SIG-M5 (cell line): ENCODE results near the gene COA8.

Source experiments
- DNase-seq: peaks from one replicate; lab custom pipeline; 2025; lab: John Stamatoyannopoulos, UW

COA8 gene

DNA sequence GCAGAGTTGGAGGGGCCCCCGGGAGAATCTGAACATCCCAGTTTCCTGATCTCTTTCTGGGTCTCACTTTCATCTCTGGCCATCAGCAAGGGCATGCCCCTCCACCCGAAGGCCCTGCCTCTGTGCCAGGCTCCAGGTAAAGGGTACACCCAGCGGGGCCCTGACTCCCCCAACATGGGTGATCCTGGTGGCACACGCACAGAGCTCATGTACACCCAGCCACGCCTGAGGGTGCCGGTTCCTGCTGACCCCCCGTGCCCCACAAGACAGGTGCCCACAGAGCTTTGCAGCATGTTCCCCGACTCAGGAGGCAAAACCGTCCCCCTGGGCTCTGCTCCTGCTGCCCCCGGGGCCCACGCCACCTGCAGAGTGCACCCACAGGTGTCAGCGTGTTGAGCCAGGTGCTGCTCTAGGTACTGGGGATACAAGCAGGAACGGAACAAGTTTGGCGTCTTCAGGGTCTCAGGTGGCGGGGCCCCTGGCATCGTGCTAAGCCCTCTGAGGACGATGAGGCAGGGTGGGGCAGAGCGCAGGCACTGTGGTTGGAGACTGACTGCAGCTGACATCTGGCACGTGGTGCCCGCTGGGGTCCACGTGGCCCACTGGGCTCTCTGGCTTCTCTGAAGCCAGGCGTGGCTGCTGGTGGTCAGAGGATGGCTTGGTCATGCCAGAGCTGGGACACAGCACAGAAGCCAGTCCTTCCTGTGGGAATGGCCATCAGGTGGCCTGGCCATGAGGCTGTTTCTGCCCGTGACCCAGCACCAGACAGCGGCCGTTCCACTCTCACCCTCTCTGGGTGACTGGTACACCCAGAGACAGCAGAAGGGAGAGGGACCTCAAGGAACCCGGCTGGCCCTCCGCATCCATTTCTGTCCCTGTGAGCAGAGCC, 14.1 kb upstream of the COA8 start:
- no peak for DNase-seq

DNA sequence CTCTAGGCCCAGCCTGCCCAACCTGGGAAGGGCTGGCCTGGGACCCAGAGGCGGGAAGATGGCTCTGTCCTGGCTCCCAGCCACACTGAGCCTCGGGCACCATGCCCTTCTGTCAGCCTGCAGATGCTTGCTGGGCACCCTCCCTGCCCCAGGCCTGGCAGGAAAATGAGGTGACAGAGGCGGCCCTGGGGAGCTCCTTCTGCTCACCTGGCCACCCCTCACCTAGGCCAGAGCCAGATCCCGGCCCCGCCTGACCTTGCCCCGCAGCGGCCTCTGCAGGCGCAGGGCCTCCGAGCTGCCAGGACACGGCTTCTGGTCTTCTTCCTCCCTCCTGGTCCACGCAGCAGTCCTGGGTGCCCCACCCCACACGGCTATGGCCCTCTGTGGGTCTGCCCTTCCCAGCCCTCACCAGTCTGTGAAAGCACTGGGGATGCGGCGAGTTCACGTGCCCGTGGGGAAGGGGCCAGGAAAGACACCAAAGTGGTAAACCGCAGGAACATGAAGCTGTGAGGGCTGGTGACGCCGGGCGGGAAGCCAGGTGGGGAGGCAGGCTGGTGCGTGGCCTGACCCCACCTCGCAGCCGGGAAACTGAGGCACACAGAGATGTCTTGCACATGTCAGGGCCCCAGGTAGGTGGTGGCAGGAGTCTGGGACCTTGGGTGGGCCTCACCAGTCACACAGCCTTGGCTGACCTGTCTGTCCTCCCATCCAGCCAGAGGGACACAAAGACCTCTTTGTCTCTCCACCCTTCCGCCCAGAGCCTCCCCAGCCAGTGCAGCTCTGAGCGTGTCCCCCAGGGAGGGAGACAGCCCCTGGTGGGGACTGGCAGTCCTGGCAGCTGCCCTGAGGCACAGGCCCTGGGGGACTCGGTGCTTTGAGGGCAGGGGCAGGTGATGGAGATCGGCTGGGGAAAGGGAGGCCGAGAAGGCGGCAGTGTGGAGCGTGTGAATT, 13.1 kb upstream of the COA8 start:
- DNase-seq, result no peak

GRCh38 chr14:103550451-103551337, 12.1 kb upstream of the COA8 start:
- no peak for DNase-seq

GRCh38 chr14:103551338-103551762, 11.4 kb upstream of the COA8 start:
- no peak for DNase-seq

DNA sequence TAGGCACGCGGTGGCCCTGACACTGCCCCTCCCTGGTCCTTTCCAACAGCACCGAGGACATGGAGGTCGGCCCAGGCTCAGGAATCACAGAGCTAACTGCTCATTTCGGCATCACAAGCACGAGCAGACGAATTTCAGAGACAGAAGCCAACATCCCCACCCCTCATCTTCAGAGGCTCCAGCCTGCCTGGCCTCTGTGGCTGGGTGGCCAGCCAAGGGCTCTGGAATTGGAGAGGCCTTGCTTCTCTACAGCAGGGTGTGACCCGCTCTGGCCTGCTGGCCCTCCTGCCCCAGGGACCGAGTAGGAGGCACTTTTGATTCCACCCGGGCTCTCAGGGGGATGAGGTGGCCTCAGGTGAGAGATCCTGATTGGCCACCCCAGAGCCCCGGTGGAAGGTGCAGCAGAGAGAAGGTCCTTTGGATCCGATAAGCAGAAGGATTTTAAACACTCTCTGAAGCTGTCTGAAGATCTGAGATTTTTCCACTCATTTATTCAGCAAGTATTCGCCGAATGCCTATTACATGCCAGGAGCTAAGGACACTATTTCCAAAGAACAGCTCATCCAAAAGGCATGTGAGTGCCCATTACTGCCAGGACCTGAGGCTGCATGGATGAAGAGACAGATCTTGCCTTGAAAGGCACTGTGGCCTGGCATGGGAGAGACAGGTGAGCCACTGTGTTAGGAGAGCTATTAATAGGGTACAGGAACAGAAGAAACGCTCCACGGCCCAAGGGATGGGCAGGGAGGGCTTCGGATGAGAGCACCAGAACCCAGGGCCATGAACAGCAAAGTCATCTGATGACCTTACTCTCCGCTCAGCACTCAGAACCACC, 10.5 kb upstream of the COA8 start:
- no peak for DNase-seq

- no peak for DNase-seq
These were observed 9.9 kb upstream of the COA8 start for GRCh38 chr14:103552846-103553210.

- DNase-seq, result no peak
These were observed 7.0 kb upstream of the COA8 start for GRCh38 chr14:103555559-103556337.

GRCh38 chr14:103556946-103557758, 5.6 kb upstream of the COA8 start:
- no peak for DNase-seq

GRCh38 chr14:103558071-103558882, 4.5 kb upstream of the COA8 start:
- DNase-seq, result no peak

DNA sequence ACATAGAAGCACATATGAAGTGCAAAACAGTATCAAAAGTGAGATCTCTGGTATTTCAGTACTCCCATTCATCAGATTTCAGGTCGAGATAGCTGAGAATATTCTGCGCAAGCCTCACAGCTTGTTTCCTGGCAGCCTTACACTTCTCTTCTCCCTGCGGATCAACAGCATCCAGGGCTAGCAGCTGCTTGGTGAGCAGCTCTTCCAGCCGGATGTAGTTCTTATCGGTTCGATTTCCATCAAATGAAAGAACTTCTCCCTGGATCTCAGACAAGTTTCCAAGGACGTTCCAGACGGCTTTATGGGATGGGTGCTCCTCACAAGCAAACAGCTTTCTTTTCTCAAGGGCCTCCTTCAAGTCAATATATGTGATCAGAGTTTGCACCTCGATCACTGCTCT, 3.0 kb upstream of the COA8 start:
- no peak for DNase-seq

DNA sequence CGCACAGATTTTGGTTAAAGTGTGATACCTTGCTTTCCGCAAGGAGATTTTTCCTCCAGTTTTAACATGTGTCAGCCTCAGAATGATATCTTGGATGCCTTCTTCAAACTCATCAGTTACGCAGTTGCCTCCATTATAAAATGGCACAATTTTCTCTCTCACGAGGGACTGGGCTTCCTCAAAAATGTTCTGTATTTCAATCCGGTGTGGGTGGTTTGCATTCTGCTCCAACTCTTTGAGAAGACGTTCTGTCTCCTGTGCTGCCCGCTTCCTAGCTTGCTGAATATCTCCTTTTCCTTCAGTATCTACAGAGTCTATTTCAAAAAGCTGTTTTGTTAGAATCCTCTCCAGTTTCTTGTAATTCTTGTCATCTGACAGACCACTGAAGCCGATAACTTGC, 2.1 kb upstream of the COA8 start:
- DNase-seq, result no peak

DNA sequence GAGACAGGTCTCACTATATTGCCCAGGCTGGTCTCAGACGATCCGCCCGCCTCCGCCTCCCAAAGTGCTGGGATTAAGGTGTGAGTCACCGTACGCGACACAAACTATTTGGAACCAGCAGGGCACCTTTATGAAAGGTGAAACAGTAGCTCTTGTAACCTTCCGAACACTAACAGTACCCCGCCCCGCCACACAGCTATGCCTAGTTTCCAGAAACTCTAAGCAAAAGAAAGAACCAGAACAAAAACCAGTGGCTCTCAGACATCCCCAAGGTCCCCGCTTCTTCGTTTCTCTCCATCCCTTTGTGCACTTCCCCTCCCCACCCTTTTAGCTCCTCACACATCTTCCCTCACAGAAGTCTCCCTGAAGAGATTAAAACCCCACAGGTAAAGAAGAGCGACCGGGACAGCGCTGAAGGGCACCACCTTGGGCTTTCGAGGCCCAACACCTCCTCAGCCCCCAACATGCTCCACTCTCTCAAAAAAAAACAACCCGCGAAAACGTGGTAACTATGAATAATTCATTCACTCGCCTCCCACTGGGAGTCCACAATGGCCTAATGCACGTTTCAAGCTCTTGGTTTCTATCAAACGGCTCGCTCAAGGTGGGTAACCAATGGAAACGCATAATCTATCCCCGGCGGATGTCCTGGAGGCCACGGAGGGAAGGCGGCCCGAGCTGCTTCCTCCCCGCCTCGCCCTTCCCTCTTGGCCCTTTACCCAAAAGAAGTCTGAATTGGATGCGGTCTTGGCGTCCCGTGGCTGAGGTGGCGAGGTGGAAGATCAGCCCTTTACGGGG, 1.2 kb upstream of the COA8 start:
- no peak for DNase-seq

- no peak for DNase-seq
These were observed 656 bp upstream of the COA8 start for GRCh38 chr14:103562179-103562428.

DNA sequence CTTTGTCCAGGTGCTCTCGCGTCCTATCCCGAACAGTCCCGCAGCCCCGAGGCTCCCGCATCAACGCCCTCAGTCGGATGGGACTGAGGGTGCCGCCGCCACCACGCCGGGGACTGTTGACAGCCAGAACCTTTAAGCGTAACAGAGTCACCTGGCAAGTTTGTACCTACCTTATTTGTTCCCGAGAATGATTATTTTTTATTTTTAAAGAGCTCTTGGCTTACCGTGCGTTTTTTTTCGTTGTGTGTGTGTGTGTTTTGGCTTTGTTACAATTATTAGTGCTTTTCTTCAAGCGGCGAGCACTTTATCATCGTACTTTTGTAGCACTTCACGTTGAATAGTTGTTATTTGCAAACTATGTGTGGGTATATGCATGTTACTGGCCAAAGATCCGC, 463 bp downstream of the COA8 start:
- DNase-seq, result no peak

GRCh38 chr14:103563844-103564505, 1.2 kb downstream of the COA8 start:
- no peak for DNase-seq

- no peak for DNase-seq
These were observed 6.2 kb downstream of the COA8 start for GRCh38 chr14:103568952-103569351.

DNA sequence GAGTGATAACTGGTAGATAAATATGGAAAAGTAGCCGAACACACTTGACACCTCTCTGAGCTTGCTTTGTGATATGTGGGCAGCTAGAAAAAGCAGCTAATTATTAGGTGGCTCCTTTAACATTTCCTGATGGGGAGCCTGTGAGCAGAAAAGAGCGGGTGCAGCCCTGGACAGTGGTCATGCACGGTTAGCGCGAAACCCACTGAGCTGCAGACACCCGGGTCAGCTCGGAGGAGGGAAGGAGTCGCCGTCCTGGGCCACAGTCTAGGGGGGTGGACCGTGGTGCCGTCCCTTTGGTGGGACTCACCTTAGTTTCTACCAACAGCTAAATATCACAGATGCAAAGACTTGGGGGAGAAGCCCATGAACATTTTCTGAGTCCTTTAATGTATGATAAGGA, 6.6 kb downstream of the COA8 start:
- no peak for DNase-seq
